ENCODE data around the gene FGD5.
A peak's percentile ranks its signal among the peaks of the same experiment; 100 is the strongest.

FGD5 gene

GRCh38 chr3:14773691-14774128 is 45.1 kb upstream of the FGD5 start:
- DNase-seq (ENCODE audit: extremely low read depth, low read depth): no peak
- no peak for TF ChIP-seq CTCF (IDR thresholded peaks at IDR 0.05; ENCODE audit: low read depth, low read length, missing control alignments)
- H3K4me3 ChIP-seq (replicated peaks; ENCODE audit: low read depth, low read length): no peak overlapping the region

- TF ChIP-seq CTCF (IDR thresholded peaks at IDR 0.05; ENCODE audit: low read depth, low read length, missing control alignments): no peak
- no peak overlapping the region for H3K4me3 ChIP-seq (replicated peaks; ENCODE audit: low read depth, low read length)
- DNase-seq (ENCODE audit: extremely low read depth, low read depth): no peak
Measured at GRCh38 chr3:14774431-14774830, 44.3 kb upstream of the FGD5 start.

- no peak overlapping the region for H3K4me3 ChIP-seq (replicated peaks; ENCODE audit: low read depth, low read length)
- no peak for DNase-seq (ENCODE audit: extremely low read depth, low read depth)
- no peak for TF ChIP-seq CTCF (IDR thresholded peaks at IDR 0.05; ENCODE audit: low read depth, low read length, missing control alignments)
Measured at GRCh38 chr3:14775011-14775410, 43.8 kb upstream of the FGD5 start.

- TF ChIP-seq CTCF (IDR thresholded peaks at IDR 0.05; ENCODE audit: low read depth, low read length, missing control alignments): no peak
- H3K4me3 ChIP-seq (replicated peaks; ENCODE audit: low read depth, low read length): no peak overlapping the region
- DNase-seq (ENCODE audit: extremely low read depth, low read depth): no peak
Measured at GRCh38 chr3:14775563-14775962, 43.2 kb upstream of the FGD5 start.

- H3K4me3 ChIP-seq (replicated peaks; ENCODE audit: low read depth, low read length): no peak overlapping the region
- TF ChIP-seq CTCF (IDR thresholded peaks at IDR 0.05; ENCODE audit: low read depth, low read length, missing control alignments): no peak
- DNase-seq (ENCODE audit: extremely low read depth, low read depth): no peak
Measured at GRCh38 chr3:14779069-14779685, 39.6 kb upstream of the FGD5 start.

GRCh38 chr3:14780927-14781507 is 37.7 kb upstream of the FGD5 start:
- peak; percentile 76 for TF ChIP-seq CTCF (IDR thresholded peaks at IDR 0.05; ENCODE audit: low read depth, low read length, missing control alignments)
- DNase-seq (ENCODE audit: extremely low read depth, low read depth): no peak
- H3K4me3 ChIP-seq (replicated peaks; ENCODE audit: low read depth, low read length): no peak overlapping the region
